ENCODE results near the gene HSFX4. TPM values are rescaled to one million over a fixed set of nuclear protein-coding genes. Genes with fewer than 3 reads are reported as not detected.

Gene HSFX4
- total and polyA plus RNA-seq, 2 donors (not counting 3 experiments of a cell fraction or from before 2014, with no cell fraction given) = not detected

DNA sequence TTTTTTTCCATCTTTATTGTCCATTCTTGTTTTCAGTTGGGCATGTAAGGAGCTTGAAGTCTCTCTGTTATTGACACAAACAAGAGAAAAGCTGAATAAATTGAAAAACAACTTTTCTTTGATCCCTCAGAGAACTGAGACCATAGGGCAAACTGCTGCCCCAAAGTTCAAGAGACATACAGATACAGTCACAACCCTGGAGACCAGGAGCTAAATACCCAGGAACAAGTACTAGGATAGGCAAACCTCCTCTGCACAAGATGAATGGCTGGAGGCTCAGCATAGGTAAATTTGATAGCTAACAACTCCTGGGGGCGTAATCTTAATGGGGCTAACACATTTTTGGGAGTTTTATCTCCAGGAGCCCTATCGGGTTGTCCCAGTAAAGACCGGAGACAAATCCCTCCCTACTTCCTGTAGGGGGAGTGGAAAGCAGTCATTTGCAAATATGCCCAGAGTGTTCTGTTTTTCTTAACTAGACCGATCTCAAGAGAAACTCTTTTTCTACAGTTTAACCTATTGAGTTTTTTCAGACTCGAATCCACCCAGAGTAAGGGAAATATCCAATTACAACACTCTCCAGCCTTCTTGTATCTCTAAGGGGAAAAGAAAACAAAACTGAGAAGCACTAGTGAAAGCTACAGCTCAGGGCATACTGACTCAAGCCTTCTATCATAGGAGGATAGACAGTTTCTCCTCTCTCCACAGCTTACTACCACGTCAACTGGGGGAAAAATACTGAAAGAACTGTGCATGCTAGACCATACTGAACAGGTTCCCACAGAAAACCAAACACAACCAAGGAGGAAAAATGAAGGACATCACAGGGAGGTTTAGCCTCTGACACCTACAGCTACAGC is 25.3 kb upstream of the HSFX4 start:
- Histone ChIP-seq H3K9me1 (replicated peaks; ENCODE audit: control insufficient read depth, extremely low read depth, insufficient read depth, low read length) (no peaks in the 10 kb centered on the region), H3K36me3 (ENCODE audit: control insufficient read depth in 2 of 2, extremely low read depth in 1 of 2, insufficient read depth in 2 of 2, low read length in 2 of 2) (no peaks in the 10 kb centered on the region), H3K4me1 (ENCODE audit: control insufficient read depth, extremely low read depth, insufficient read depth, low read length) (no peaks in the 10 kb centered on the region), H3K9ac (replicated peaks; ENCODE audit: extremely low read depth, insufficient read depth, low read length) (no peak overlapping the region), H3K4me2 (ENCODE audit: insufficient read depth, low read length) (peak overlapping the region; percentile 28), H3K4me3 (replicated peaks in 1 of 3; ENCODE audit: insufficient read depth in 1 of 3, low read depth in 1 of 3, low read length in 3 of 3) (no peak overlapping the region), H3K27me3 (ENCODE audit: control insufficient read depth in 2 of 2, insufficient read depth in 2 of 2, low read length in 2 of 2) (peaks cover 0 to 1% of the 10 kb centered on the region in 2 experiments), H3K9me3 (replicated peaks; ENCODE audit: control insufficient read depth, insufficient read depth, low read length) (no peaks in the 10 kb centered on the region), H4K20me1 (replicated peaks; ENCODE audit: control insufficient read depth, extremely low read depth, insufficient read depth, low read length) (no peaks in the 10 kb centered on the region), H2AFZ (ENCODE audit: low read depth, low read length) (no peak overlapping the region), H3K27ac (ENCODE audit: insufficient read depth, low read depth, low read length) (no peak overlapping the region), H3K79me2 (ENCODE audit: control insufficient read depth, insufficient read depth, low read length) (no peaks in the 10 kb centered on the region)
- DNase-seq (ENCODE audit: low read depth, low spot score) (peak; percentile 1), FAIRE-seq (no peak)
- TF ChIP-seq FOS (IDR thresholded peaks at IDR 0.05; ENCODE audit: borderline replicate concordance, insufficient read depth, low read length) (no peak), POLR2AphosphoS5 (IDR thresholded peaks at IDR 0.05; ENCODE audit: insufficient read depth, low read depth, low read length) (no peak), MYC (IDR thresholded peaks at IDR 0.05; ENCODE audit: low read depth, low read length) (no peak), GATA2 (IDR thresholded peaks at IDR 0.05; ENCODE audit: insufficient read depth, insufficient read length, low read depth, low read length) (no peak)
- intact Hi-C loops (cut with micrococcal nuclease) = no loop called here
- ChIA-PET CTCF (no interaction called here), POLR2A (no interaction called here)
- dilution Hi-C loops (cut with MboI; ENCODE audit: extremely low pct_ligation_motif_present, low sequenced_read_pairs) = no loop called here
- BruUV-seq (replicated peaks) = no TSS peak

DNA sequence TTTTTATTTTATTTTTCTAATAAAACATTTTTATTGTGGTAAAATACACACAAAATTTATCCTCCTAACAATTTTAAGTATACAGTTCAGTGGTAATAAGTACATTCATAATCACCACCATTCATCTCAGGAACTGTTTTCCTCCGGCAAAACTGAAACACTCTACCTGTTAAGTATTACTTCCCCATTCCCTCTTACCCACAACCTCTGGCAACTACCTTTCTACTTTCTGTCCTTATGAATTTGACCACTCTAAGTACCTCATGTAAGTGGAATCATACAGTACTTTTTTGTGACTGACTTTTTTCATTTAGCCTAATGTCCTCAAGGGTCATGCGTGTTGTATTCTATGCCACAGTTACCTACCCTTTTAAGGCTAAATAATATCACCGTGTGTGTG is 21.1 kb upstream of the HSFX4 start:
- intact Hi-C loops (cut with micrococcal nuclease) = no loop called here
- Histone ChIP-seq H3K27me3 (ENCODE audit: control insufficient read depth in 2 of 2, insufficient read depth in 2 of 2, low read length in 2 of 2) (no peaks in the 10 kb centered on the region), H4K20me1 (replicated peaks; ENCODE audit: control insufficient read depth, extremely low read depth, insufficient read depth, low read length) (no peaks in the 10 kb centered on the region), H3K9me1 (replicated peaks; ENCODE audit: control insufficient read depth, extremely low read depth, insufficient read depth, low read length) (no peaks in the 10 kb centered on the region), H3K36me3 (ENCODE audit: control insufficient read depth in 2 of 2, extremely low read depth in 1 of 2, insufficient read depth in 2 of 2, low read length in 2 of 2) (no peaks in the 10 kb centered on the region), H3K79me2 (ENCODE audit: control insufficient read depth, insufficient read depth, low read length) (no peaks in the 10 kb centered on the region), H3K27ac (ENCODE audit: insufficient read depth, low read depth, low read length) (no peak overlapping the region), H3K9ac (replicated peaks; ENCODE audit: extremely low read depth, insufficient read depth, low read length) (no peak overlapping the region), H3K4me3 (replicated peaks in 1 of 3; ENCODE audit: insufficient read depth in 1 of 3, low read depth in 1 of 3, low read length in 3 of 3) (no peak overlapping the region), H3K9me3 (replicated peaks; ENCODE audit: control insufficient read depth, insufficient read depth, low read length) (no peaks in the 10 kb centered on the region), H3K4me2 (ENCODE audit: insufficient read depth, low read length) (no peak overlapping the region), H3K4me1 (ENCODE audit: control insufficient read depth, extremely low read depth, insufficient read depth, low read length) (no peaks in the 10 kb centered on the region), H2AFZ (ENCODE audit: low read depth, low read length) (no peak overlapping the region)
- FAIRE-seq = no peak
- ChIA-PET POLR2A (no interaction called here), CTCF (no interaction called here)
- dilution Hi-C loops (cut with MboI; ENCODE audit: extremely low pct_ligation_motif_present, low sequenced_read_pairs) = no loop called here
- TF ChIP-seq JUN (IDR thresholded peaks at IDR 0.05; ENCODE audit: borderline replicate concordance, insufficient read depth, insufficient read length, low read depth) = no peak
- TF ChIP-seq, protein P1, sequence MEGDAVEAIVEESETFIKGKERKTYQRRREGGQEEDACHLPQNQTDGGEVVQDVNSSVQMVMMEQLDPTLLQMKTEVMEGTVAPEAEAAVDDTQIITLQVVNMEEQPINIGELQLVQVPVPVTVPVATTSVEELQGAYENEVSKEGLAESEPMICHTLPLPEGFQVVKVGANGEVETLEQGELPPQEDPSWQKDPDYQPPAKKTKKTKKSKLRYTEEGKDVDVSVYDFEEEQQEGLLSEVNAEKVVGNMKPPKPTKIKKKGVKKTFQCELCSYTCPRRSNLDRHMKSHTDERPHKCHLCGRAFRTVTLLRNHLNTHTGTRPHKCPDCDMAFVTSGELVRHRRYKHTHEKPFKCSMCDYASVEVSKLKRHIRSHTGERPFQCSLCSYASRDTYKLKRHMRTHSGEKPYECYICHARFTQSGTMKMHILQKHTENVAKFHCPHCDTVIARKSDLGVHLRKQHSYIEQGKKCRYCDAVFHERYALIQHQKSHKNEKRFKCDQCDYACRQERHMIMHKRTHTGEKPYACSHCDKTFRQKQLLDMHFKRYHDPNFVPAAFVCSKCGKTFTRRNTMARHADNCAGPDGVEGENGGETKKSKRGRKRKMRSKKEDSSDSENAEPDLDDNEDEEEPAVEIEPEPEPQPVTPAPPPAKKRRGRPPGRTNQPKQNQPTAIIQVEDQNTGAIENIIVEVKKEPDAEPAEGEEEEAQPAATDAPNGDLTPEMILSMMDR (IDR thresholded peaks at IDR 0.05; ENCODE audit: extremely low read depth in 1 of 2, insufficient read depth in 1 of 2, low read depth in 1 of 2, low read length in 2 of 2) = no peak
- TF ChIP-seq, protein P2, sequence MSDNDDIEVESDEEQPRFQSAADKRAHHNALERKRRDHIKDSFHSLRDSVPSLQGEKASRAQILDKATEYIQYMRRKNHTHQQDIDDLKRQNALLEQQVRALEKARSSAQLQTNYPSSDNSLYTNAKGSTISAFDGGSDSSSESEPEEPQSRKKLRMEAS (IDR thresholded peaks at IDR 0.05; ENCODE audit: insufficient read depth, insufficient read length) = no peak
- TF ChIP-seq GATA2 (IDR thresholded peaks at IDR 0.05; ENCODE audit: insufficient read depth, insufficient read length, low read depth, low read length) = no peak
- no TSS peak for BruUV-seq (replicated peaks)
- no peak for DNase-seq (ENCODE audit: low read depth, low spot score)

Measured in endothelial cell of umbilical vein (primary cell).